Transverse colon (tissue), 4 donors: ENCODE measurements around the gene HSD17B13. TPM values are rescaled to one million over a fixed set of nuclear protein-coding genes. Genes with fewer than 3 reads are reported as not detected.

Experiments
- DNase-seq: peaks from one replicate; pipeline ENCODE4 v3.0.0-alpha.2; 2019
- H3K27ac ChIP-seq, 4 donors: fragments of 200-600 bp; sonication (generic); 2 replicates each; pipeline ENCODE4 v1.5.1; 2016 to 2018; ENCODE audit warnings: inconsistent platforms in 4 of 4
- H3K27me3 ChIP-seq: fragments of 200-600 bp; sonication (generic); 2 replicates; pipeline ENCODE4 v1.5.1; 2017; ENCODE audit warnings: inconsistent platforms
- H3K36me3 ChIP-seq, 4 donors: fragments of 200-600 bp; sonication (generic); 2 replicates each; pipeline ENCODE4 v1.5.1; 2017 to 2019; ENCODE audit warnings: inconsistent platforms in 4 of 4
- H3K4me1 ChIP-seq, 4 donors: fragments of 200-600 bp; sonication (generic); 2 replicates each; pipeline ENCODE4 v1.5.1; 2017 to 2020; ENCODE audit warnings: inconsistent platforms in 4 of 4
- H3K4me3 ChIP-seq, 4 donors: fragments of 200-600 bp; sonication (generic); 1 replicate in 1 of 4; 2 replicates in 3 of 4; pipeline versions ENCODE4 v1.5.1 to v1.6.1; 2017 to 2019; ENCODE audit warnings: inconsistent platforms in 4 of 4
- H3K9me3 ChIP-seq, 2 donors: fragments of 200-600 bp; sonication (generic); 2 replicates each; pipeline ENCODE4 v1.5.1; 2017 to 2019; ENCODE audit warnings: inconsistent platforms in 2 of 2
- EP300 ChIP-seq: sonication (generic); formaldehyde crosslinking; IDR thresholded peaks from one replicate; pipeline ENCODE4 v1.6.1; 2017; ENCODE audit warnings: antibody characterized with exemption, low read depth
- POLR2A ChIP-seq: fragments of 450-650 bp; IDR thresholded peaks from one replicate; pipeline ENCODE4 v1.6.1; 2016; ENCODE audit warnings: antibody characterized with exemption, mild to moderate bottlenecking, moderate library complexity
- POLR2AphosphoS5 ChIP-seq, 3 donors: sonication (generic); formaldehyde crosslinking; IDR thresholded peaks; one replicate each; pipeline ENCODE4 v1.6.1; 2016; ENCODE audit warnings: antibody characterized with exemption in 3 of 3
- WGBS, 2 donors: methylation state at CpG; one replicate each; pipeline ENCODE4 v1.1.5; 2018; ENCODE audit warnings: low coverage in 1 of 2; 5-methylcytosine and 5-hydroxymethylcytosine counted together
- in situ Hi-C, 4 donors: fragments of 200-750 bp; cut with MboI; loops; one replicate each; pipeline versions ENCODE4 v1.15.0 to v1.15.1; 2017; ENCODE audit warnings: low sequenced_read_pairs in 3 of 4, low pct_ligation_motif_present in 1 of 4, low pct_unique_long_range_greater_than_20kb in 1 of 4
- intact Hi-C: fragments of 100-400 bp; cut with DNase I; formaldehyde crosslinking; loops from one replicate; pipeline ENCODE4 v1.15.1; 2023; ENCODE audit warnings: low total_unique reads
- total RNA-seq, 4 donors: library from RNA; depleted of rRNA; stranded (reverse); fragments of >200 nt; gene quantifications; one replicate each; pipeline ENCODE4 v1.1.0, GENCODE V29; 2016
- TF ChIP-seq, protein P1 (sequence below), 5 experiments: fragments of 200-600 bp in 3 of 5; fragments of 450-650 bp in 2 of 5; sonication (generic) in 3 of 5; IDR thresholded peaks; 1 replicate in 2 of 5; 2 replicates in 3 of 5; pipeline ENCODE4 v1.5.1; 2016 to 2017; ENCODE audit warnings: antibody characterized with exemption in 5 of 5, inconsistent platforms in 3 of 5, mild to moderate bottlenecking in 2 of 5, moderate library complexity in 1 of 5

The HSD17B13 gene
- total RNA-seq, 4 donors from 2014 or later, result 1.1 to 1.9 TPM; not detected in 2

DNA sequence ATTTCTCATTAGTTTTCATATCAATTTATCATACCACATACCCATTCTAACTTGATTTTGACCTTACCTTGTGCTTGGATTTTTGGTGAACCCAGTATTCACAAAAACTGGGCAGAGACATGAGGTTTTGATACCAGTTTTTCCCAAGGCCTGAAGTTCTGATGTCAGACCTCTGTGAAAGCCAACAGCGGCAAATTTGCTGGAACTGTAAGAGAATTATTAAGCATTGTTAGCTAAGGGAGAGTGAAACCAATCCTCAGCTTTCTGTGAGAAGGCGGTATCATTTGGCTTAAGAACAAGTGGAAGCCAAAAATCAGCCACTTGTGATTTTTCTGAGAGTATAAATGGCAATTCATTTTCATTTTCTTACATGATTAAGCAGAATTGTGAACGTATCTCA lies 8.9 kb downstream of the HSD17B13 start:
- TF ChIP-seq, protein P1, sequence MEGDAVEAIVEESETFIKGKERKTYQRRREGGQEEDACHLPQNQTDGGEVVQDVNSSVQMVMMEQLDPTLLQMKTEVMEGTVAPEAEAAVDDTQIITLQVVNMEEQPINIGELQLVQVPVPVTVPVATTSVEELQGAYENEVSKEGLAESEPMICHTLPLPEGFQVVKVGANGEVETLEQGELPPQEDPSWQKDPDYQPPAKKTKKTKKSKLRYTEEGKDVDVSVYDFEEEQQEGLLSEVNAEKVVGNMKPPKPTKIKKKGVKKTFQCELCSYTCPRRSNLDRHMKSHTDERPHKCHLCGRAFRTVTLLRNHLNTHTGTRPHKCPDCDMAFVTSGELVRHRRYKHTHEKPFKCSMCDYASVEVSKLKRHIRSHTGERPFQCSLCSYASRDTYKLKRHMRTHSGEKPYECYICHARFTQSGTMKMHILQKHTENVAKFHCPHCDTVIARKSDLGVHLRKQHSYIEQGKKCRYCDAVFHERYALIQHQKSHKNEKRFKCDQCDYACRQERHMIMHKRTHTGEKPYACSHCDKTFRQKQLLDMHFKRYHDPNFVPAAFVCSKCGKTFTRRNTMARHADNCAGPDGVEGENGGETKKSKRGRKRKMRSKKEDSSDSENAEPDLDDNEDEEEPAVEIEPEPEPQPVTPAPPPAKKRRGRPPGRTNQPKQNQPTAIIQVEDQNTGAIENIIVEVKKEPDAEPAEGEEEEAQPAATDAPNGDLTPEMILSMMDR (IDR thresholded peaks at IDR 0.05), result no peak
- TF ChIP-seq EP300, result no peak
- TF ChIP-seq POLR2A, result no peak
- TF ChIP-seq POLR2AphosphoS5 (IDR thresholded peaks at IDR 0.05), result no peak
- H3K36me3 ChIP-seq, result no peaks in the 10 kb centered on the region
- H3K9me3 ChIP-seq, result no peaks in the 10 kb centered on the region
- intact Hi-C loops, result loop anchor here (5.0 kb wide), 1 partner anchor 939 kb away; no protein-coding TSS in a partner anchor
- no peak overlapping the region for H3K4me3 ChIP-seq
- in situ Hi-C loops, result no loop called here
- H3K27ac ChIP-seq, result no peak overlapping the region
- WGBS, 2 donors, result 92 to 95% methylated on average over 2 to 3 of the region's 3 CpGs
- DNase-seq, result no peak
- no peaks in the 10 kb centered on the region for H3K27me3 ChIP-seq
- H3K4me1 ChIP-seq, result no peaks in the 10 kb centered on the region

DNA sequence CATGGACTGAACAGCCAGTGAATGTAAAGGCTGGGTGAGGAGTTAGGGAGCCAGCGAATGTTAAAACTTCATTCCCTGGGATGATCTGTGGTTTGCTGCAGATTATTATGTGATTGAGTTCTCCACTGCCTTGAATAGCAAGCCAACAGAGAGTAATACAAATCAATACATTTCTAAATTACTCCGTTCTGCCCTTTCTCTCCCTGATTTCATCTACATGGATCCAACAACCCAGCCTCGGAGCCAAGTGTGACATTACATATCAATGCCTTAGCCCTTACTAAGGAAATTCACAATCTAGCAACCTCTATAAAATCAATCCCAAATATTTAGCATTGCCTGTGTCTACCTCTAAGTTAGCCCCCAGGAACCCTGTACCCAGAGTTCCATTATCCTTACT lies 11.0 kb downstream of the HSD17B13 start:
- DNase-seq, result no peak
- in situ Hi-C loops, result no loop called here

DNA sequence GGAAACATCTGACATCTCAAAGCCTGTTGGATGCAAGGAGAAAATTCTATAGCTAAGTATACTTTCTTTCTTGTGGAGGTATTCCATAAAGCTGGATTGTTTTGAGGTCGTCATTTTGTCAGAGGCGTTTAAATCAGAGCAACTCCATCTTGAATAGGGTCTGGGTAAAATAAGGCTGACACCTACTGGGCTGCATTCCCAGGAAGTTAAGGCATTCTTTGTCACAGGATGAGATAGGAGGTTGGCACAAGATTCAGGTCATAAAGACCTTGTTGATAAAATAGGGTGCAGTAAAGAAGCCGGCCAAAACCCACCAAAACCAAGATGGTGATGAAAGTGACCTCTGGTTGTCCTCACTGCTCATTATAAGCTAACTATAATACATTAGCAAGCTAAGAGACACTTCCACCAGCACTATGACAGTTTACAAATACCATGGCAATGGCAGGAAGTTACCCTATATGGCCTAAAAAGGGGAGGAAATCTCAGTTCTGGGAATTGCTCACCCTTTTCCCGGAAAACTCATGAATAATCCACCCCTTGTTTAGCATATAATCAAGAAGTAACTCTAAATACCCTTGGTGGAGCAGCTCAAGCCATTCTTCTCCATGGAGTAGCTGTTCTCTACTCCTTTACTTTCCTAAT lies 11.9 kb downstream of the HSD17B13 start:
- Histone ChIP-seq H3K27me3 (no peaks in the 10 kb centered on the region), H3K27ac (no peak overlapping the region), H3K4me1 (peaks cover 0 to 9% (median 0%) of the 10 kb centered on the region in 4 donors), H3K9me3 (no peaks in the 10 kb centered on the region), H3K4me3 (no peak overlapping the region), H3K36me3 (no peaks in the 10 kb centered on the region)
- no peak for TF ChIP-seq POLR2A
- TF ChIP-seq, protein P1 (IDR thresholded peaks at IDR 0.05), result no peak
- no peak for TF ChIP-seq EP300
- no peak for TF ChIP-seq POLR2AphosphoS5 (IDR thresholded peaks at IDR 0.05)
- in situ Hi-C loops, result no loop called here
- intact Hi-C loops, result loop anchor here (5.0 kb wide), 1 partner anchor 941 kb away; no protein-coding TSS in a partner anchor
- DNase-seq, result no peak
- WGBS, 2 donors, result 59 to 72% methylated on average over 3 to 4 of the region's 4 CpGs

More for the DNA sequence above, 11.0 kb downstream of the HSD17B13 start:
- Histone ChIP-seq H3K36me3 (no peaks in the 10 kb centered on the region), H3K27ac (no peak overlapping the region), H3K4me3 (no peak overlapping the region), H3K4me1 (peaks cover 0 to 9% (median 0%) of the 10 kb centered on the region in 4 donors), H3K9me3 (no peaks in the 10 kb centered on the region), H3K27me3 (no peaks in the 10 kb centered on the region)
- intact Hi-C loops, result loop anchor here (5.0 kb wide), 1 partner anchor 941 kb away; no protein-coding TSS in a partner anchor
- TF ChIP-seq, protein P1 (IDR thresholded peaks at IDR 0.05), result no peak
- no peak for TF ChIP-seq POLR2A
- no peak for TF ChIP-seq EP300
- TF ChIP-seq POLR2AphosphoS5 (IDR thresholded peaks at IDR 0.05), result no peak
- WGBS, 2 donors, result 89 to 96% methylated on average over 3 of the region's 3 CpGs

DNA sequence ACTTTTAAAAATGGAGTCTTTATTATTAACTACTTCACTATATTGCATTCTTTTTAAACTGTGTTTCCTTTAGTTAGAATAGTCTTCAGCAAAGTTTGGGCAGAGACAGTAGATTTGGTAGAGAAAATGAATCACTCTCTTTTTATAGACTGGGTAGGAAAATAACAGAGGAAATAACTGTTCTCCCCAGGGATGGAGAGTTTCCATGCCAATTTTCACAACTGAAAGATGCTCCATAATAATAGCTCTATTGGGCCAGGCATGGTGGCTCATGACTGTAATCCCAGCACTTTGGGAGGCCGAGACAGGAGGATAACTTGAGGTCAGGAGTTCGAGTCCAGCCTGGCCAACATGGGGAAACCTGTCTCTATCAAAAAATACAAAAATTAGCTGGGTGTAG lies 13.1 kb downstream of the HSD17B13 start:
- Histone ChIP-seq H3K27ac (no peak overlapping the region), H3K27me3 (no peaks in the 10 kb centered on the region), H3K4me3 (no peak overlapping the region), H3K4me1 (peaks cover 0 to 14% (median 0%) of the 10 kb centered on the region in 4 donors), H3K9me3 (no peaks in the 10 kb centered on the region), H3K36me3 (no peaks in the 10 kb centered on the region)
- intact Hi-C loops (loop anchor here (5.0 kb wide), 1 partner anchor 943 kb away; no protein-coding TSS in a partner anchor), in situ Hi-C loops (no loop called here)
- 65 to 97% methylated on average over 2 of the region's 2 CpGs for WGBS, 2 donors
- no peak for DNase-seq
- TF ChIP-seq, protein P1 (IDR thresholded peaks at IDR 0.05), result no peak
- TF ChIP-seq POLR2AphosphoS5 (IDR thresholded peaks at IDR 0.05) (no peak), EP300 (no peak)
